ENCODE results near the gene TRIM41.

DNA sequence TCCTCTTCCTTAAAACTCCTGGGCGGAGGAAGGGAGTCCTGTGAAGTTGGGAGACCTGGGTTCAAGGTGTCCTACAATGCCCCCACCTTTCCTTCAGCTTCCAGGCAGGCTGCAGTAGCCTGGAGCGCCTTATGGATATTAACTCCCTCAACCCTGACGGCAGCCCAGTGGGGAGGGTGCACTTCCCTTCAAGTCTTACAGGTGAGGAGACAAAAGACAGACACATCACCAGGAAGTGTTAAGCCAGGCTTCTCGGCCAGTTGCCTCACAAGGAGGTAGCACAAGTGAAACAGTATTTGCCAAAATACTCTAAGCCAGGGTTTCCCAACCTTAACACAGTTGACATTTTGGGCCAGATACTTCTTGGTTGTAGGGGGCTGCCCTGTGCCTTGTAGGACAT lies 22.3 kb upstream of the TRIM41 start:
- TF ChIP-seq POLR2AphosphoS5 (IDR thresholded peaks at IDR 0.05) (no peak), POLR2A (IDR thresholded peaks at IDR 0.05) (no peak), EP300 (IDR thresholded peaks at IDR 0.05; ENCODE audit: low read depth) (no peak)
- TF ChIP-seq, protein P1, sequence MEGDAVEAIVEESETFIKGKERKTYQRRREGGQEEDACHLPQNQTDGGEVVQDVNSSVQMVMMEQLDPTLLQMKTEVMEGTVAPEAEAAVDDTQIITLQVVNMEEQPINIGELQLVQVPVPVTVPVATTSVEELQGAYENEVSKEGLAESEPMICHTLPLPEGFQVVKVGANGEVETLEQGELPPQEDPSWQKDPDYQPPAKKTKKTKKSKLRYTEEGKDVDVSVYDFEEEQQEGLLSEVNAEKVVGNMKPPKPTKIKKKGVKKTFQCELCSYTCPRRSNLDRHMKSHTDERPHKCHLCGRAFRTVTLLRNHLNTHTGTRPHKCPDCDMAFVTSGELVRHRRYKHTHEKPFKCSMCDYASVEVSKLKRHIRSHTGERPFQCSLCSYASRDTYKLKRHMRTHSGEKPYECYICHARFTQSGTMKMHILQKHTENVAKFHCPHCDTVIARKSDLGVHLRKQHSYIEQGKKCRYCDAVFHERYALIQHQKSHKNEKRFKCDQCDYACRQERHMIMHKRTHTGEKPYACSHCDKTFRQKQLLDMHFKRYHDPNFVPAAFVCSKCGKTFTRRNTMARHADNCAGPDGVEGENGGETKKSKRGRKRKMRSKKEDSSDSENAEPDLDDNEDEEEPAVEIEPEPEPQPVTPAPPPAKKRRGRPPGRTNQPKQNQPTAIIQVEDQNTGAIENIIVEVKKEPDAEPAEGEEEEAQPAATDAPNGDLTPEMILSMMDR (IDR thresholded peaks at IDR 0.05) = no peak

Measured in transverse colon (tissue), 4 donors.